Spleen (tissue), 11 donors: Measurements from ENCODE around the gene PANK4. TPM values are rescaled to one million over a fixed set of nuclear protein-coding genes. Genes with fewer than 3 reads are reported as not detected.

Experiments used
- DNase-seq: peaks from one replicate; pipeline ENCODE4 v3.0.0-alpha.2; 2020
- H3K27ac ChIP-seq, 8 donors: fragments of 200-600 bp; sonication (generic) in 7 of 8; 1 replicate in 4 of 8; 2 replicates in 4 of 8; pipeline versions ENCODE4 v1.5.0 to v1.8.0; 2016 to 2021; ENCODE audit warnings: inconsistent platforms in 4 of 8, mild to moderate bottlenecking in 4 of 8, moderate library complexity in 1 of 8
- H3K27me3 ChIP-seq, 7 donors: fragments of 200-600 bp; sonication (generic) in 6 of 7; replicated peaks in 1 of 7; 1 replicate in 4 of 7; 2 replicates in 3 of 7; pipeline versions ENCODE4 v1.5.0 to v1.8.0; 2016 to 2021; ENCODE audit warnings: inconsistent platforms in 3 of 7, mild to moderate bottlenecking in 1 of 7
- H3K36me3 ChIP-seq, 6 donors: fragments of 200-600 bp; sonication (generic) in 5 of 6; 1 replicate in 4 of 6; 2 replicates in 2 of 6; pipeline versions ENCODE4 v1.5.0 to v1.8.0; 2016 to 2021; ENCODE audit warnings: inconsistent platforms in 2 of 6
- H3K4me1 ChIP-seq, 6 donors: fragments of 200-600 bp; sonication (generic) in 5 of 6; 1 replicate in 3 of 6; 2 replicates in 3 of 6; pipeline versions ENCODE4 v1.5.0 to v1.8.0; 2016 to 2021; ENCODE audit warnings: inconsistent platforms in 3 of 6
- H3K4me3 ChIP-seq, 8 donors: fragments of 200-600 bp; sonication (generic) in 7 of 8; 1 replicate in 4 of 8; 2 replicates in 4 of 8; pipeline versions ENCODE4 v1.5.0 to v1.8.0; 2016 to 2021; ENCODE audit warnings: inconsistent platforms in 4 of 8, mild to moderate bottlenecking in 4 of 8, moderate library complexity in 2 of 8
- H3K9me3 ChIP-seq, 8 donors: fragments of 200-600 bp; sonication (generic) in 7 of 8; 1 replicate in 4 of 8; 2 replicates in 4 of 8; pipeline versions ENCODE4 v1.5.0 to v1.8.0; 2016 to 2021; ENCODE audit warnings: inconsistent platforms in 4 of 8
- POLR2A ChIP-seq, 3 donors: fragments of 450-650 bp; IDR thresholded peaks; one replicate each; pipeline ENCODE4 v1.5.1; 2017; ENCODE audit warnings: antibody characterized with exemption in 3 of 3, mild to moderate bottlenecking in 1 of 3
- POLR2AphosphoS5 ChIP-seq, 3 donors: sonication (generic); formaldehyde crosslinking; IDR thresholded peaks; one replicate each; pipeline ENCODE4 v1.5.1; 2017; ENCODE audit warnings: antibody characterized with exemption in 3 of 3
- WGBS, 5 donors: extraction: QIAGEN DNeasy Blood & Tissue Kit in 3 of 5; methylation state at CpG; one replicate each; pipeline versions ENCODE4 v1.1.5 to v1.1.7; 2013 to 2018; 5-methylcytosine and 5-hydroxymethylcytosine counted together
- intact Hi-C: fragments of 100-400 bp; cut with DNase I; formaldehyde crosslinking; loops from one replicate; pipeline ENCODE4 v1.15.0; 2023; ENCODE audit warnings: low total_unique reads
- polyA plus RNA-seq, 3 donors: library from polyadenylated mRNA; stranded (reverse); fragments of 200-250 nt; gene quantifications; one replicate each; pipeline ENCODE4 v1.2.1, GENCODE V29; 2013
- total RNA-seq, 7 donors: library from RNA; depleted of rRNA in 3 of 7; stranded (reverse); fragments of >200 nt in 3 of 7; fragmentation: NEBNext Ultra II Directional in 4 of 7; extraction: Animal tissue kit (Norgen Biotek cat#: 25700) in 4 of 7; gene quantifications; one replicate each; pipeline versions ENCODE4 v1.1.0 to v1.2.1, GENCODE V29; 2016 to 2021
- TF ChIP-seq, protein P1 (sequence below), 11 experiments: fragments of 200-600 bp in 7 of 11; fragments of 450-650 bp in 4 of 11; sonication (generic) in 4 of 11; IDR thresholded peaks in 8 of 11; conservative IDR thresholded peaks in 3 of 11; 1 replicate in 7 of 11; 2 replicates in 4 of 11; pipeline versions ENCODE4 v1.4.0 to v1.8.0; 2016 to 2021; ENCODE audit warnings: antibody characterized with exemption in 11 of 11, inconsistent platforms in 4 of 11, mild to moderate bottlenecking in 1 of 11
- donor health status: healthy with polysubstance abuse.
- donor health status: DM: no; HTN: no; CAD: no; lungs with moderate emphysema.
- donor health status: DM: no; HTN: no; CAD: no.
- donor health status: Bipolar disorder and iron deficiency.
- donor health status: healthy.
- donor health status: DM: no; HTN: no; CAD: no.
- donor health status: DM: yes; HTN: yes; CAD: no.

The PANK4 gene
- total and polyA plus RNA-seq, 10 donors = 13.8 to 49.5 (median 42.9) TPM

DNA sequence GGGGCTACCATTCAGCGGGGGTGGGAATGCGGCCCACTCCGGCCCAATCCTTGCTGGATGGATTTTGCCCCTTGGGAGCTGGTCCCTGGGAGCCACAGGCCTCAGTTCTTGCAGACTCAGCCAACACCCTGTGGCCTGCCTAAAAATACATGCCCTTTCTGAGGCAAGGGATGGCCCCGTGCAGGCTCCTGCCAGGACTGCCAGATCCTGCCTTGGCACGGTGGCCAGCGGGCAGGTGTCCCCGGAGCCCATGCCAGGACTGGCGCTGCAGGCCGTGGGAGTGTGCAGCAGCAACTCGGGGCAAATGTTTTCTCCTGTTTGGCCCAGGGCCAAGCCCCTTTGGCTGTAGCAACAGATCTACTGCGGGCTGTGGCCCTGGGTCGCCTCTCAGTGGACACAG lies 1.6 kb upstream of the PANK4 start:
- 71 to 92% (median 89%) methylated on average over 4 to 12 of the region's 12 CpGs for WGBS, 5 donors
- Histone ChIP-seq H3K9me3 (no peaks in the 10 kb centered on the region), H3K27ac (peak overlapping the region in 1 of 8 donors; percentile 52), H3K4me3 (no peak overlapping the region), H3K36me3 (no peaks in the 10 kb centered on the region), H3K27me3 (peaks cover 0 to 61% (median 29%) of the 10 kb centered on the region in 7 donors), H3K4me1 (peaks cover 42 to 89% (median 75%) of the 10 kb centered on the region in 6 donors)
- TF ChIP-seq POLR2AphosphoS5 (IDR thresholded peaks at IDR 0.05) (no peak), POLR2A (IDR thresholded peaks at IDR 0.05) (no peak)
- TF ChIP-seq, protein P1, sequence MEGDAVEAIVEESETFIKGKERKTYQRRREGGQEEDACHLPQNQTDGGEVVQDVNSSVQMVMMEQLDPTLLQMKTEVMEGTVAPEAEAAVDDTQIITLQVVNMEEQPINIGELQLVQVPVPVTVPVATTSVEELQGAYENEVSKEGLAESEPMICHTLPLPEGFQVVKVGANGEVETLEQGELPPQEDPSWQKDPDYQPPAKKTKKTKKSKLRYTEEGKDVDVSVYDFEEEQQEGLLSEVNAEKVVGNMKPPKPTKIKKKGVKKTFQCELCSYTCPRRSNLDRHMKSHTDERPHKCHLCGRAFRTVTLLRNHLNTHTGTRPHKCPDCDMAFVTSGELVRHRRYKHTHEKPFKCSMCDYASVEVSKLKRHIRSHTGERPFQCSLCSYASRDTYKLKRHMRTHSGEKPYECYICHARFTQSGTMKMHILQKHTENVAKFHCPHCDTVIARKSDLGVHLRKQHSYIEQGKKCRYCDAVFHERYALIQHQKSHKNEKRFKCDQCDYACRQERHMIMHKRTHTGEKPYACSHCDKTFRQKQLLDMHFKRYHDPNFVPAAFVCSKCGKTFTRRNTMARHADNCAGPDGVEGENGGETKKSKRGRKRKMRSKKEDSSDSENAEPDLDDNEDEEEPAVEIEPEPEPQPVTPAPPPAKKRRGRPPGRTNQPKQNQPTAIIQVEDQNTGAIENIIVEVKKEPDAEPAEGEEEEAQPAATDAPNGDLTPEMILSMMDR (IDR thresholded peaks at IDR 0.05 in 8 of 11, conservative IDR thresholded peaks at IDR 0.05 in 3 of 11) = no peak
- no peak for DNase-seq
- intact Hi-C loops = no loop called here

DNA sequence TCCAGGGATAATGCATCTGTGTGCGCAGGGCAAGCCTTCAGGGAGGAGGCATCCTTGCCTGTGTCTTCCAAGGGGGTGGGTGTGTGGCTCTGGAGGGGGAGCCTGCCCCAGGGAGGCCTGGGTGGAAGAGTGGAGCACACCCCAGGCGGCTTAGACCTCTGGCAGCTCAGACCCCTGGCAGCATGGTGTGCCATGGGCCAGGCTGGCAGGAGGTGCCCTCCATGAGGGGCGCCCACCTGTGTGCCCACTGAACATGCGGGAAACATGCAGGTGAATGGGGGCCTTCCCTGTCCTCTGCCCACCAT lies 1.1 kb upstream of the PANK4 start:
- WGBS, 5 donors = 92 to 100% (median 97%) methylated on average over 3 to 4 of the region's 4 CpGs
- no peak for DNase-seq
- Histone ChIP-seq H3K4me1 (peaks cover 43 to 92% (median 77%) of the 10 kb centered on the region in 6 donors), H3K36me3 (peaks cover 0 to 4% (median 0%) of the 10 kb centered on the region in 6 donors), H3K4me3 (peak overlapping the region in 1 of 8 donors; percentile 99), H3K9me3 (no peaks in the 10 kb centered on the region), H3K27ac (no peak overlapping the region), H3K27me3 (peaks cover 0 to 56% (median 29%) of the 10 kb centered on the region in 7 donors)
- intact Hi-C loops = no loop called here
- no peak for TF ChIP-seq POLR2AphosphoS5 (IDR thresholded peaks at IDR 0.05)
- TF ChIP-seq POLR2A (IDR thresholded peaks at IDR 0.05) = no peak
- TF ChIP-seq, protein P1 (IDR thresholded peaks at IDR 0.05 in 8 of 11, conservative IDR thresholded peaks at IDR 0.05 in 3 of 11) = no peak

DNA sequence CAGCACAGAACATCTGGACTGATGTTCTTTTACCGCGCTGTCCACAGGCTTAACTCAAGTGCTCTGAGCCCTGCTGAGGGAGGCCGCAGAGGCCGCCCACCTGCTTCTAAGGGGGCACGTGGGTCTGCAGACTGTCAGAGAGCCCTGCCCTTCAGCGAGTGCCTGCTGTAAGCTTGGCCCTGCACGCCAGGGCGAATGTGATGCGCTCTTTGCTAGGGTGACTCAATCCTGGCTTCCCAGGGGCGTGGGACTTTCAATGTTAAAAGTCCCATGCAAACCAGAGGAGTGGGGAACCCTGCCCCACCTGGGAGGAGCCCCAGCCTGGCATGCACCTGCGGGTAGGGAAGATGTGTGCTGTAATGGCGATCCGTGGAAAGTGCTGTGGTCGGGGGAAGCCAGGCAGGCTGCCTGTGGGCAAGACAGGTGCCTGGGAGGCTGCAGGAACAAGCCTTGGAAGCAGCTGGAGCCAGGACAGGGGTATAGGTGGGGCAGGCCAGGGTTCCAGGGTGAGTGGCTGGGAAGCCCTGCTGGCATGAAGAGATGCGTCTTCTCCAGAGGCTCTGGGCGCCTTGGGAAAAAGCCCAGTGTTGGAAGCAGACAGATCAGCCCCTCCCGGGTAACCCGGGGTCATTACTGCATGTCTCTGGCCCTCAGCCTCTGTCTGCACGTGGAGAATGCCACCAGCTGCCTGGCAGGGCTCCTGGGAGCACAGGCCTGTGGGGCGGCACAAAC lies 594 bp upstream of the PANK4 start:
- no peak for TF ChIP-seq POLR2A (IDR thresholded peaks at IDR 0.05)
- no peak for TF ChIP-seq POLR2AphosphoS5 (IDR thresholded peaks at IDR 0.05)
- TF ChIP-seq, protein P1 (IDR thresholded peaks at IDR 0.05 in 8 of 11, conservative IDR thresholded peaks at IDR 0.05 in 3 of 11) = no peak
- no peak for DNase-seq
- intact Hi-C loops = no loop called here
- peak overlapping the region; percentile 75 to 99 (median 86) for H3K4me3 ChIP-seq
- WGBS, 5 donors = 43 to 51% (median 48%) methylated on average over 16 to 20 of the region's 20 CpGs
- H3K9me3 ChIP-seq = no peaks in the 10 kb centered on the region
- H3K27me3 ChIP-seq = peaks cover 0 to 50% (median 26%) of the 10 kb centered on the region in 7 donors
- peaks cover 0 to 7% (median 0%) of the 10 kb centered on the region in 6 donors for H3K36me3 ChIP-seq
- peaks cover 43 to 95% (median 77%) of the 10 kb centered on the region in 6 donors for H3K4me1 ChIP-seq
- H3K27ac ChIP-seq = peak overlapping the region in 7 of 8 donors; percentile 78 to 93 (median 83)

DNA sequence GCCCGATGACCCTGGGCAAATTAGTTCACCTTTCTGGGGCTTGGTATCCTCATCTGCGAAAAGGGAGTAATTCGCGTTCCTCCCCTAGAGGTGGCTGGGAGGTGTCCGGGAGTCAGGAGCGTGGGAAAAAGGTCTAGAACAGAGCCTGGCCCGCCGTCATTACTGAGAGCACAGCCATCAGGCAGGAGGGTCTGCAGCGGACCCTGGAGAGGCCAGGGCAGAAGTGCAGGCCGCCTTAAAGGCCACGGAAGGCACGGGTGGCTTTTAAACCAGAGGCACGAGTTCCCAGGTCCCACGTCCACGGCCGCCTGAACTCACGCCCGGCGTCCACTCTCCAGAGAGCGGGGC lies 850 bp downstream of the PANK4 start:
- no peak for DNase-seq
- 6 to 13% (median 7%) methylated on average over 10 to 20 of the region's 20 CpGs for WGBS, 5 donors
- peak in 1 of 3 donors; percentile 5 for TF ChIP-seq POLR2A (IDR thresholded peaks at IDR 0.05)
- TF ChIP-seq POLR2AphosphoS5 (IDR thresholded peaks at IDR 0.05) = no peak
- Histone ChIP-seq H3K4me1 (peaks cover 43 to 84% (median 71%) of the 10 kb centered on the region in 6 donors), H3K27me3 (peaks cover 0 to 36% (median 11%) of the 10 kb centered on the region in 7 donors), H3K27ac (peak overlapping the region; percentile 55 to 93 (median 83)), H3K9me3 (no peaks in the 10 kb centered on the region), H3K36me3 (peaks cover 0 to 21% (median 13%) of the 10 kb centered on the region in 6 donors), H3K4me3 (peak overlapping the region; percentile 75 to 99 (median 86))
- intact Hi-C loops = no loop called here
